ENCODE data around the gene TIPRL.
"Not testable (repeated sequence)": the region's sequence is repeated elsewhere in the genome, so short reads cannot be mapped to it uniquely, and the experiment has no call there.

Gene TIPRL

GRCh38 chr1:168178638-168179437 lies at the start of gene TIPRL:
TSS of gene TIPRL (plus strand) at chr1:168178962. CDS start at chr1:168179078, 116 bp downstream.
- DNase-seq, result peak; percentile 92

- DNase-seq, result no peak
Measured at GRCh38 chr1:168129933-168130332, 48.8 kb upstream of the TIPRL start.

- no peak for DNase-seq
Measured at GRCh38 chr1:168134132-168134531, 44.6 kb upstream of the TIPRL start.

GRCh38 chr1:168134642-168135041 lies 44.1 kb upstream of the TIPRL start:
- DNase-seq, result no peak

- DNase-seq, result no peak
Measured at GRCh38 chr1:168135116-168135920, 43.4 kb upstream of the TIPRL start.

- no peak for DNase-seq
Measured at GRCh38 chr1:168135921-168136708, 42.6 kb upstream of the TIPRL start.

- DNase-seq, result peak; percentile 7
Measured at GRCh38 chr1:168136709-168137514, 41.9 kb upstream of the TIPRL start, which contains the start of gene GPR161. TSS of gene GPR161 (minus strand) at chr1:168136930. CDS start at chr1:168104850, 32,080 bp downstream.

- DNase-seq, result no peak
Measured at GRCh38 chr1:168137515-168137821, 41.3 kb upstream of the TIPRL start.

- DNase-seq, result no peak
Measured at GRCh38 chr1:168138134-168138533, 40.6 kb upstream of the TIPRL start.

- DNase-seq, result no peak
Measured at GRCh38 chr1:168139070-168139469, 39.7 kb upstream of the TIPRL start.

- DNase-seq, result no peak
Measured at GRCh38 chr1:168141871-168142385, 36.8 kb upstream of the TIPRL start.

GRCh38 chr1:168145184-168146159 lies 33.3 kb upstream of the TIPRL start:
- DNase-seq, result peak; percentile 85

GRCh38 chr1:168146160-168146539 lies 32.6 kb upstream of the TIPRL start:
- DNase-seq, result no peak

- DNase-seq, result no peak
Measured at GRCh38 chr1:168146626-168147025, 32.1 kb upstream of the TIPRL start.

- DNase-seq, result no peak
Measured at GRCh38 chr1:168148916-168149315, 29.8 kb upstream of the TIPRL start.

- DNase-seq, result no peak
Measured at GRCh38 chr1:168150283-168150682, 28.5 kb upstream of the TIPRL start.

- DNase-seq, result no peak
Measured at GRCh38 chr1:168151935-168152334, 26.8 kb upstream of the TIPRL start.

GRCh38 chr1:168154707-168155106 lies 24.1 kb upstream of the TIPRL start:
- DNase-seq, result not testable (repeated sequence)

GRCh38 chr1:168155910-168156309 lies 22.9 kb upstream of the TIPRL start:
- DNase-seq, result no peak

- no peak for DNase-seq
Measured at GRCh38 chr1:168157638-168158037, 21.1 kb upstream of the TIPRL start.

GRCh38 chr1:168159251-168159650 lies 19.5 kb upstream of the TIPRL start:
- DNase-seq, result no peak
